CD8-positive, alpha-beta memory T cell (primary cell): ENCODE measurements around the gene DOCK2. TPM values are rescaled to one million over a fixed set of nuclear protein-coding genes. Genes with fewer than 3 reads are reported as not detected.
A peak's percentile ranks its signal among the peaks of the same experiment; 100 is the strongest.
"Not testable (repeated sequence)": the region's sequence is repeated elsewhere in the genome, so short reads cannot be mapped to it uniquely, and the experiment has no call there.

Experiments used
- CTCF ChIA-PET: fragments of 350-600 bp; sonication (Branson Sonifier 250); formaldehyde crosslinking; loops from one replicate; lab custom pipeline; 2021; ENCODE audit warnings: antibody characterized with exemption; lab: Charles Lee
- POLR2A ChIA-PET: fragments of 350-600 bp; sonication (Branson Sonifier 250); formaldehyde crosslinking; loops from one replicate; lab custom pipeline; 2021; ENCODE audit warnings: antibody characterized with exemption; lab: Charles Lee
- DNase-seq, 5 donors: peaks; one replicate each; pipeline versions ENCODE4 v3.0.0 to v3.0.0-alpha.2; 2020 to 2022; ENCODE audit warnings: mixed read lengths in 1 of 5
- H3K27ac ChIP-seq: one replicate; pipeline ENCODE4 v1.7.0; 2013; ENCODE audit warnings: low read depth, mild to moderate bottlenecking, low read length, moderate library complexity
- H3K27me3 ChIP-seq: 2 replicates; pipeline ENCODE4 v1.7.0; 2013; ENCODE audit warnings: low read length, mild to moderate bottlenecking; ENCODE audit not compliant: insufficient read depth, poor library complexity, severe bottlenecking
- H3K36me3 ChIP-seq: 2 replicates; pipeline ENCODE4 v1.7.0; 2013; ENCODE audit warnings: mild to moderate bottlenecking, low read length, moderate library complexity; ENCODE audit not compliant: insufficient read depth
- H3K4me1 ChIP-seq: 2 replicates; pipeline ENCODE4 v1.7.0; 2013; ENCODE audit warnings: mild to moderate bottlenecking, low read length, moderate library complexity; ENCODE audit not compliant: insufficient read depth
- H3K4me3 ChIP-seq: 2 replicates; pipeline ENCODE4 v1.7.0; 2013; ENCODE audit warnings: mild to moderate bottlenecking, low read length
- H3K9me3 ChIP-seq: 2 replicates; pipeline ENCODE4 v1.7.0; 2013; ENCODE audit warnings: mild to moderate bottlenecking, low read length
- H3K27ac Mint-ChIP-seq, 8 donors: one replicate each; pipeline ENCODE4 v1.8.0; 2020 to 2021; ENCODE audit warnings: mixed read lengths in 8 of 8, mild to moderate bottlenecking in 6 of 8, inconsistent platforms in 3 of 8, moderate library complexity in 3 of 8
- H3K27me3 Mint-ChIP-seq, 2 donors: one replicate each; pipeline ENCODE4 v1.8.0; 2020 to 2021; ENCODE audit warnings: mixed read lengths in 2 of 2, mild to moderate bottlenecking in 1 of 2, moderate library complexity in 1 of 2
- H3K36me3 Mint-ChIP-seq, 3 donors: one replicate each; pipeline ENCODE4 v1.8.0; 2020 to 2021; ENCODE audit warnings: mixed read lengths in 3 of 3, inconsistent platforms in 1 of 3, mild to moderate bottlenecking in 1 of 3
- H3K4me1 Mint-ChIP-seq, 3 donors: one replicate each; pipeline ENCODE4 v1.8.0; 2020 to 2021; ENCODE audit warnings: mixed read lengths in 3 of 3, inconsistent platforms in 1 of 3, mild to moderate bottlenecking in 1 of 3
- H3K4me3 Mint-ChIP-seq, 7 donors: one replicate each; pipeline ENCODE4 v1.8.0; 2020 to 2021; ENCODE audit warnings: mixed read lengths in 7 of 7, mild to moderate bottlenecking in 6 of 7, moderate library complexity in 4 of 7, inconsistent platforms in 2 of 7
- H3K9me3 Mint-ChIP-seq, 5 donors: one replicate each; pipeline ENCODE4 v1.8.0; 2020 to 2022; ENCODE audit warnings: mixed read lengths in 5 of 5, mild to moderate bottlenecking in 3 of 5, moderate library complexity in 2 of 5, inconsistent platforms in 1 of 5
- polyA plus RNA-seq: library from polyadenylated mRNA; unstranded; fragments of 300-500 nt; fragmentation: Illumina TruSeq; gene quantifications from one replicate; pipeline ENCODE4 v1.2.3, GENCODE V29; 2021
- total RNA-seq, 2 experiments: library from RNA; stranded (reverse); gene quantifications; one replicate each; pipeline ENCODE4 v1.2.3, GENCODE V29; 2021

DOCK2 gene
- total and polyA plus RNA-seq, 3 experiments from 2014 or later = 102 to 157 (median 155) TPM

DNA sequence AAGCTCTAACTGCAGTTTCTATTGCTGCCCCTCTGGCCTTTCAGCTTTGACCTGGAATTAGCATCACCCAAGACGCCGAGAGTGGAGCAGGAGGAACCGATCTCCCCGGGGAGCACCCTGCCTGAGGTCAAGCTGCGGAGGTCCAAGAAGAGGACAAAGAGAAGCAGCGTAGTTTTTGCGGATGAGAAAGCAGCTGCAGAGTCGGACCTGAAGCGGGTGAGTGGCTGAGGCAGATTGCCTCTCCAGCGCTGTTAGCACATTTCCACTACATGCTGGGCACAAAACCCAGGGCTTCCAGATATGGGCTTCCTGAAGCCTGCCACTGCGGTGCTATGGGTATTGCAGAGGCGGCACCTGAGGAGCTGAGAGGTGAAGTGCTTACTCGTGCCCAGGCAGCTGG lies 441.9 kb downstream of the DOCK2 start:
- ChIA-PET CTCF (no interaction called here), POLR2A (no interaction called here)
- no peak overlapping the region for H3K4me3 ChIP-seq
- peaks cover 78% of the 10 kb centered on the region for H3K36me3 ChIP-seq
- peaks cover 29 to 98% (median 46%) of the 10 kb centered on the region in 3 donors for H3K36me3 Mint-ChIP-seq
- H3K4me1 ChIP-seq = no peaks in the 10 kb centered on the region
- no peak overlapping the region for H3K27ac Mint-ChIP-seq
- H3K27me3 Mint-ChIP-seq = no peaks in the 10 kb centered on the region
- no peaks in the 10 kb centered on the region for H3K4me1 Mint-ChIP-seq
- peaks cover 0 to 2% (median 0%) of the 10 kb centered on the region in 5 donors for H3K9me3 Mint-ChIP-seq
- no peaks in the 10 kb centered on the region for H3K9me3 ChIP-seq
- no peak overlapping the region for H3K4me3 Mint-ChIP-seq
- no peak overlapping the region for H3K27ac ChIP-seq
- no peak for DNase-seq
- H3K27me3 ChIP-seq = no peaks in the 10 kb centered on the region

DNA sequence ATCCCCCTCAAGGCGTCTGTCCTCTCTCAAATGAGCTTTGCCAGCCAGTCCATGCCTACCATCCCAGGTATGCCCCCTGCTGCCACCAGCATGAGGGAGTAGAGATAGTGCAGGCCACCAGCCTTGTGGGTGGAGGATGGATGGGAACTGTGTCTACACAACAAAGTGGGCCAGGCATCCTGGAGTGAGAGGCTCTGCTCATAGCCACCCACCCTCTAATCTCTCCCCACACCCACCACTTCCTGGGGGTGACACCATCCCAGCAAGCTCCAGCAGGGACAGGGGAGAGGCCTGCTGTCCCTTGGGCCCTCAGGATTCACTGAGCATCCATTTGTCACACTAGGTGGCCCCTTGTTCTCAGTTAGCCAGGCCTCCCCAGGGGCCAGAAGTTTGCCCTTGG lies 443.1 kb downstream of the DOCK2 start:
- H3K27ac Mint-ChIP-seq = peak overlapping the region in 2 of 8 donors; percentile 29 to 55
- H3K36me3 Mint-ChIP-seq = peaks cover 41 to 99% (median 56%) of the 10 kb centered on the region in 3 donors
- Histone ChIP-seq H3K27me3 (no peaks in the 10 kb centered on the region), H3K27ac (no peak overlapping the region), H3K9me3 (no peaks in the 10 kb centered on the region), H3K4me3 (no peak overlapping the region), H3K36me3 (peaks cover 79% of the 10 kb centered on the region), H3K4me1 (no peaks in the 10 kb centered on the region)
- no peaks in the 10 kb centered on the region for H3K27me3 Mint-ChIP-seq
- CTCF ChIA-PET = no interaction called here
- no peaks in the 10 kb centered on the region for H3K4me1 Mint-ChIP-seq
- peaks cover 0 to 2% (median 0%) of the 10 kb centered on the region in 5 donors for H3K9me3 Mint-ChIP-seq
- no peak for DNase-seq
- H3K4me3 Mint-ChIP-seq = no peak overlapping the region
- POLR2A ChIA-PET = no interaction called here

DNA sequence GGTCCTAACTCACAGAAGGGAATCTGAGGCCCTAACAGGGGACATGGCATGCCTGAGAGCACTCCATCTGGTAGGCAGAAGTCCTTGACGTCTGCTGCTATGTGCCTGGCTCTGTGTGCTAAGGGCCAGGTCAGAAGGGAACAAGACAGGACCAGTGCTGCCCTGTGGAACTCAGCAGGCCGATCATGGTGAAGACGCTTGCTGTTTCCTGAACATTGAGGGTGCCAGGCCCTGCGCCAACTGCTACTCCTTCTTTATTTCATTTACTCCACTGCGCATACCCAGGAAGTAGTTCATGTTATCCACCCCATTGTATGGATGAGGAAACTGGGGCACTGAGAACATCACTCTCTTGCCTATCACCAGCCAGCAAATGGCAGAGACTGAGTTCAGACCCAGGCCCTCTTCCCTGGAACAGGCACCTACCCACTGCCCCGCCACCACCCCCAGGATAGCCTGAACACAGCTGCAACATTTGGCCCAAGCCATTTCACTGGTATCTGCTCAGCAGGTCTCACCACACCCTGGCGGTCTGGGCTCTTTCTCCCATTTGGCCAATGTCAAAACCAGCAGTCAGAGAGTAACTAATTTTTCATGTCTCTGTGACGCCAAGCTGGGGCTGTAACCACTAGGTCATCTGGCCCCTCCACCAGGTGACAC lies 443.8 kb downstream of the DOCK2 start:
- DNase-seq = no peak
- no peak overlapping the region for H3K4me3 ChIP-seq
- ChIA-PET POLR2A (no interaction called here), CTCF (no interaction called here)
- H3K27ac ChIP-seq = no peak overlapping the region
- H3K4me1 ChIP-seq = no peaks in the 10 kb centered on the region
- Mint-ChIP-seq H3K4me1 (no peaks in the 10 kb centered on the region), H3K36me3 (peaks cover 47 to 98% (median 58%) of the 10 kb centered on the region in 3 donors), H3K4me3 (no peak overlapping the region), H3K27ac (peak overlapping the region in 2 of 8 donors; percentile 29 to 55), H3K27me3 (no peaks in the 10 kb centered on the region), H3K9me3 (peaks cover 0 to 2% (median 0%) of the 10 kb centered on the region in 5 donors)
- no peaks in the 10 kb centered on the region for H3K9me3 ChIP-seq
- no peaks in the 10 kb centered on the region for H3K27me3 ChIP-seq
- H3K36me3 ChIP-seq = peaks cover 83% of the 10 kb centered on the region

DNA sequence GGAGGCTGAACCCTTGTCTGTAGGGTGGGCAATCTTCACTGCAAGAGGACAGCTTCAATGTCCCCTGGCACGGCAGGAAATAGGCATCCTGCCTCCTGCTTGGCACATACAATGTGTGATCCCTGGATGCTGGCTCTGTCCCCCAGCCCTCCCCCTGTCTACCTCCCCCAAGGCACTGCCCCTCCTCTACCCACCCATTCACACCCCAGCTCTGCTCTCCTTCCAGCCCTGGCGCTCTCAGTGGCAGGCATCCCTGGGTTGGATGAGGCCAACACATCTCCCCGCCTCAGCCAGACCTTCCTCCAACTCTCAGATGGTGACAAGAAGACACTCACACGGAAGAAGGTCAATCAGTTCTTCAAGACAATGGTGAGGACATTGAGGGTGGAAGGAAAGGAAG lies 444.5 kb downstream of the DOCK2 start:
- ChIA-PET POLR2A (no interaction called here), CTCF (no interaction called here)
- Histone ChIP-seq H3K27me3 (no peaks in the 10 kb centered on the region), H3K9me3 (no peaks in the 10 kb centered on the region), H3K4me3 (no peak overlapping the region), H3K27ac (no peak overlapping the region), H3K36me3 (peaks cover 76% of the 10 kb centered on the region), H3K4me1 (no peaks in the 10 kb centered on the region)
- no peak for DNase-seq
- peaks cover 47 to 93% (median 60%) of the 10 kb centered on the region in 3 donors for H3K36me3 Mint-ChIP-seq
- no peaks in the 10 kb centered on the region for H3K4me1 Mint-ChIP-seq
- peak overlapping the region in 3 of 8 donors; percentile 26 to 59 (median 43) for H3K27ac Mint-ChIP-seq
- no peak overlapping the region for H3K4me3 Mint-ChIP-seq
- peaks cover 0 to 2% (median 0%) of the 10 kb centered on the region in 5 donors for H3K9me3 Mint-ChIP-seq
- no peaks in the 10 kb centered on the region for H3K27me3 Mint-ChIP-seq

DNA sequence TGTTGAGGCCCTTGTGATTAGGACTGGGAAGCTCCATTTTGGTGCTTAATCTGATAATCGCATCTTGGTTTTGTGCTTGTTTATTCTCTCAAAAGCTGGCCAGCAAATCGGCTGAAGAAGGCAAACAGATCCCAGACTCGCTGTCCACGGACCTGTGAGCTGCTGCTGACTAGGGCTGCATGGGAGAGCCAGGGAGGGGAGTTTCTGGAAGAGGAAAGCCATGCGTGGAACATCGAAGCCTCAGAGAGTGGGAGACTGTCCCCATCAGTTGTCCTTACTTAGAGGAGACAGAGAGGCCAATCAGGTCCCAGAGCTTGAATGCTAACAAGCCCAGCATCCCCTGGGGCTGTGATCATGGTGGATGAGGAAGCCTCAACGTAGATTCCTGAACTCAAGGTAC lies 445.6 kb downstream of the DOCK2 start:
- H3K9me3 Mint-ChIP-seq = peaks cover 0 to 2% (median 0%) of the 10 kb centered on the region in 5 donors
- H3K27me3 Mint-ChIP-seq = no peaks in the 10 kb centered on the region
- no peak for DNase-seq
- peaks cover 47 to 87% (median 59%) of the 10 kb centered on the region in 3 donors for H3K36me3 Mint-ChIP-seq
- no peak overlapping the region for H3K4me3 Mint-ChIP-seq
- ChIA-PET CTCF (no interaction called here), POLR2A (no interaction called here)
- Histone ChIP-seq H3K9me3 (no peaks in the 10 kb centered on the region), H3K4me3 (no peak overlapping the region), H3K27me3 (no peaks in the 10 kb centered on the region), H3K27ac (no peak overlapping the region), H3K4me1 (no peaks in the 10 kb centered on the region), H3K36me3 (peaks cover 67% of the 10 kb centered on the region)
- peaks cover 0 to 3% (median 0%) of the 10 kb centered on the region in 3 donors for H3K4me1 Mint-ChIP-seq
- no peak overlapping the region for H3K27ac Mint-ChIP-seq

DNA sequence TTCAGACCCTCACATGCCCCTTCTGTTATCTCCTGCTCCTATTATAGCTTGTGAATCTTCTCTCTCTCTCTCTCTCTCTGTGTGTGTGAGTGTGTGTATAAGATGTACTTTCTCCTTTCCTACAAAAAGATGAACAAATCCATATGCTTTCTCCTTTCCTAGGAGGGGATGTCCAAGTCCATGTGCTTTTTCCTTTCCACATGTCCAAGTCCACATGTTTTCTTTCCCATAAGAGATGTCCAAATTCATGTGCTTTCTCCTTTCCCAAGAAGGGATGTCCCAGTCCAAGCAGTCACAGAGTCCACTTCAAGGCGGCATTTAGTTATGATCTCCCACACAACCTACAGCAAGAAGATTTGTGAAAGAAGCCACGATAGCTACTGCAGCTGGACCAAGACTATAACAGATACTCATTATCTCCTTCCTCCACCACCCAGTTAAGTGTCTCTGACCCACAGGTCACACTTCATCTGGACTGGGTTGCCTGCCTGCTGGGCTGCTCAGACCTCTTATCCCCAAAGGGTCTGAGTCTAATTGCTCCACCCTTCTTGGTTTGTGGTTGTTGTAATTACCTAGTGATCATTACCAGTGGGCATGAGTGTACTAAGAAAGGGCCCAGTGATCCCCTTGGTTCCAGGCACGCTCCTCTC lies 450.2 kb downstream of the DOCK2 start:
- H3K27me3 ChIP-seq = no peaks in the 10 kb centered on the region
- Mint-ChIP-seq H3K36me3 (peaks cover 30 to 41% (median 40%) of the 10 kb centered on the region in 3 donors), H3K27me3 (no peaks in the 10 kb centered on the region), H3K4me3 (no peak overlapping the region), H3K9me3 (peaks cover 0 to 2% (median 0%) of the 10 kb centered on the region in 5 donors), H3K4me1 (peaks cover 0 to 3% (median 0%) of the 10 kb centered on the region in 3 donors), H3K27ac (peak overlapping the region in 4 of 8 donors; percentile 3 to 61 (median 34))
- H3K27ac ChIP-seq = no peak overlapping the region
- ChIA-PET POLR2A (no interaction called here), CTCF (no interaction called here)
- H3K4me1 ChIP-seq = no peaks in the 10 kb centered on the region
- H3K4me3 ChIP-seq = no peak overlapping the region
- DNase-seq = no peak
- no peaks in the 10 kb centered on the region for H3K9me3 ChIP-seq
- H3K36me3 ChIP-seq = peaks cover 21% of the 10 kb centered on the region

DNA sequence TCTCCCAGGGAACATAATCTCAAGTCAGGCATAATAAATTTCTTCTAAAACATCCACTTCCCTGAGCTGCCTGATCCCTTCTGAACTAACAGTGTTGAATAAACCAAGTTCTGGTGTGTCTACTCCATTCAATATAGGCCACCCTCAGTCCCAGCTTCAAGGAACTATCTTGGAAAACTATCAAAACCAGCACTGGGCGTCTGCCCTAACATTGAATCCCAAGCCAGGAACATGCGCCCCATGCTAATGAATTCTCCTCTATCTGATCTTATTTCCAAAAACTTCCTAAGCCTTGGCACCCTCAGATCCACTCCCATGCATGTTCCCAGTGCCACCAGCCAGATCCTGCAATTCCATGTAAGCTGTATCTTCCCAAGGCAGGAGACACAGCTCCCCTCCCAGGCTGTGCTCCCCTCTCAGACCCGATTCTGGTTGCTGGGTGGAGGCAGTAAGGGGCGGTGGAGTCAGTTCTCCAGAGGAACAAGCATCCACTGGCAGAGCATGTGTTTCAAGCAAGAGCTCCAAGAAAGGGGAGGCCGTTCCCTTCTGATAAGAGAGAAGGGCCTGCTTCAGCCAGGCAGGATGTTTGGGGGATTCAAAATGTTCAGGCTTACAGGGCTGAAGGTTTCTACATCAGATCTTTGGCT lies 455.5 kb downstream of the DOCK2 start:
- CTCF ChIA-PET = interaction anchor here (0.8 kb wide), 1 partner anchor 14 kb away, joined by 3 read pairs; no protein-coding TSS in a partner anchor
- Histone ChIP-seq H3K4me3 (no peak overlapping the region), H3K36me3 (no peaks in the 10 kb centered on the region), H3K27ac (no peak overlapping the region), H3K27me3 (no peaks in the 10 kb centered on the region), H3K4me1 (no peaks in the 10 kb centered on the region), H3K9me3 (no peaks in the 10 kb centered on the region)
- no peaks in the 10 kb centered on the region for H3K9me3 Mint-ChIP-seq
- no peaks in the 10 kb centered on the region for H3K4me1 Mint-ChIP-seq
- no peak overlapping the region for H3K4me3 Mint-ChIP-seq
- H3K36me3 Mint-ChIP-seq = peaks cover 0 to 2% (median 0%) of the 10 kb centered on the region in 3 donors
- POLR2A ChIA-PET = no interaction called here
- no peak overlapping the region for H3K27ac Mint-ChIP-seq
- H3K27me3 Mint-ChIP-seq = peaks cover 4 to 6% of the 10 kb centered on the region in 2 donors
- no peak for DNase-seq

DNA sequence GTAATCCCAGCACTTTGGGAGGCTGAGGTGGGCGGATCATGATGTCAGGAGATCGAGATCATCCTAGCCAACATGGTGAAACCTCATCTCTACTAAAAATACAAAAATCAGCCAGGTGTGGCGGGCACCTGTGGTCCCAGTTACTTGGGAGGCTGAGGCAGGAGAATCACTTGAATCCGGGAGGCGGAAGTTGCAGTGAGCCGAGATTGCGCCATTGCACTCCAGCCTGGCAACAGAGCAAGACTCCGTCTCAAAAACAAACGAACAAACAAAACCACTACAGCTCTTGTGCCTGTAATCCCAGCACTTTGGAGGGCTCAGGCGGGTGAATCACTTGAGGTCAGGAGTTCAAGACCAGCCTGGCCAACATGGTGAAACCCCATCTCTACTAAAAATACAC lies 457.3 kb downstream of the DOCK2 start:
- H3K27me3 ChIP-seq, H3K9me3 ChIP-seq, H3K27ac Mint-ChIP-seq, H3K4me1 Mint-ChIP-seq, DNase-seq, H3K27ac ChIP-seq, H3K36me3 Mint-ChIP-seq, H3K4me3 ChIP-seq, POLR2A ChIA-PET, H3K9me3 Mint-ChIP-seq, H3K4me3 Mint-ChIP-seq, H3K36me3 ChIP-seq, H3K4me1 ChIP-seq: not testable (repeated sequence)
- H3K27me3 Mint-ChIP-seq = peaks cover 6 to 10% of the 10 kb centered on the region in 2 donors
- CTCF ChIA-PET = interaction anchor here (0.7 kb wide), 1 partner anchor 26 kb away, joined by 3 read pairs; no protein-coding TSS in a partner anchor
